ENCODE measurements around the gene RASAL2.
"Not testable (repeated sequence)": the region's sequence is repeated elsewhere in the genome, so short reads cannot be mapped to it uniquely, and the experiment has no call there.

The RASAL2 gene

GRCh38 chr1:178241837-178242236, 147.9 kb downstream of the RASAL2 start:
- DNase-seq, result no peak

GRCh38 chr1:178243119-178243518, 149.2 kb downstream of the RASAL2 start:
- DNase-seq, result no peak

GRCh38 chr1:178243890-178244289, 150.0 kb downstream of the RASAL2 start:
- no peak for DNase-seq

- DNase-seq, result not testable (repeated sequence)
These were observed 154.4 kb downstream of the RASAL2 start for GRCh38 chr1:178248284-178248683.

- not testable (repeated sequence) for DNase-seq
These were observed 159.7 kb downstream of the RASAL2 start for GRCh38 chr1:178253581-178253980.

- DNase-seq, result no peak
These were observed 160.5 kb downstream of the RASAL2 start for GRCh38 chr1:178254433-178254832.

GRCh38 chr1:178258536-178258935, 164.6 kb downstream of the RASAL2 start:
- DNase-seq, result no peak

- DNase-seq, result no peak
These were observed 168.2 kb downstream of the RASAL2 start for GRCh38 chr1:178262120-178262500.

GRCh38 chr1:178263341-178263740, 169.4 kb downstream of the RASAL2 start:
- DNase-seq, result no peak

GRCh38 chr1:178266113-178266512, 172.2 kb downstream of the RASAL2 start:
- DNase-seq, result no peak

GRCh38 chr1:178266619-178267066, 172.7 kb downstream of the RASAL2 start:
- no peak for DNase-seq

GRCh38 chr1:178267646-178268094, 173.8 kb downstream of the RASAL2 start:
- DNase-seq, result no peak

- DNase-seq, result no peak
These were observed 177.6 kb downstream of the RASAL2 start for GRCh38 chr1:178271471-178271870.

- DNase-seq, result no peak
These were observed 180.0 kb downstream of the RASAL2 start for GRCh38 chr1:178273707-178274410.

- DNase-seq, result no peak
These were observed 181.1 kb downstream of the RASAL2 start for GRCh38 chr1:178275049-178275448.

GRCh38 chr1:178275553-178275952, 181.6 kb downstream of the RASAL2 start:
- DNase-seq, result no peak

- no peak for DNase-seq
These were observed 184.1 kb downstream of the RASAL2 start for GRCh38 chr1:178277793-178278530.

GRCh38 chr1:178278916-178279686, 185.2 kb downstream of the RASAL2 start:
- DNase-seq, result no peak

- DNase-seq, result no peak
These were observed 189.1 kb downstream of the RASAL2 start for GRCh38 chr1:178282949-178283367.

- DNase-seq, result no peak
These were observed 189.5 kb downstream of the RASAL2 start for GRCh38 chr1:178283409-178283808.

GRCh38 chr1:178284058-178284457, 190.2 kb downstream of the RASAL2 start:
- no peak for DNase-seq

- DNase-seq, result no peak
These were observed 197.3 kb downstream of the RASAL2 start for GRCh38 chr1:178291166-178291565.

- no peak for DNase-seq
These were observed 200.8 kb downstream of the RASAL2 start for GRCh38 chr1:178294654-178295053.

GRCh38 chr1:178300352-178300699, 206.4 kb downstream of the RASAL2 start:
- no peak for DNase-seq
